Osteoblast (primary cell): ENCODE data around the gene BANP. TPM values are rescaled to one million over a fixed set of nuclear protein-coding genes. Genes with fewer than 3 reads are reported as not detected.
A peak's percentile ranks its signal among the peaks of the same experiment; 100 is the strongest.

Source experiments
- DNase-seq: peaks from one replicate; pipeline ENCODE4 v3.0.0; 2011; ENCODE audit warnings: low spot score, mixed read lengths; ENCODE audit not compliant: insufficient read length; ENCODE audit errors: missing footprints
- H2AFZ ChIP-seq: 2 replicates; pipeline ENCODE4 v1.6.0; 2011; ENCODE audit warnings: mild to moderate bottlenecking, low read length
- H3K27ac ChIP-seq: 2 replicates; pipeline ENCODE4 v1.5.1; 2011; ENCODE audit warnings: mild to moderate bottlenecking, low read depth, low read length, moderate library complexity
- H3K27me3 ChIP-seq: 2 replicates; pipeline ENCODE4 v1.6.0; 2012; ENCODE audit warnings: mild to moderate bottlenecking, control low read depth, inconsistent platforms, low read length, moderate library complexity; ENCODE audit not compliant: insufficient read depth
- H3K36me3 ChIP-seq: 2 replicates; pipeline ENCODE4 v1.5.1; 2011; ENCODE audit warnings: mild to moderate bottlenecking, low read length, control low read depth, moderate library complexity; ENCODE audit not compliant: insufficient read depth
- H3K4me1 ChIP-seq: 2 replicates; pipeline ENCODE4 v1.5.1; 2011; ENCODE audit warnings: mild to moderate bottlenecking, low read length, control low read depth, moderate library complexity; ENCODE audit not compliant: insufficient read depth
- H3K4me2 ChIP-seq: 2 replicates; pipeline ENCODE4 v1.6.0; 2011; ENCODE audit warnings: mild to moderate bottlenecking, low read length; ENCODE audit not compliant: insufficient read depth
- H3K4me3 ChIP-seq: fragments of 200-600 bp; sonication (generic); 3 replicates; pipeline ENCODE4 v1.5.1; 2012; ENCODE audit warnings: mild to moderate bottlenecking, low read length, inconsistent platforms; ENCODE audit not compliant: insufficient read depth
- H3K79me2 ChIP-seq: 2 replicates; pipeline ENCODE4 v1.6.0; 2012; ENCODE audit warnings: mild to moderate bottlenecking, low read length, control low read depth, inconsistent platforms; ENCODE audit not compliant: insufficient read depth
- H3K9me3 ChIP-seq: 2 replicates; pipeline ENCODE4 v1.5.1; 2011; ENCODE audit warnings: low read depth, low read length, control low read depth
- H4K20me1 ChIP-seq: 2 replicates; pipeline ENCODE4 v1.6.0; 2012; ENCODE audit warnings: mild to moderate bottlenecking, low read length, control low read depth; ENCODE audit not compliant: insufficient read depth
- CTCF ChIP-seq: IDR thresholded peaks from 2 replicates; pipeline ENCODE4 v1.5.1; 2011; ENCODE audit warnings: mild to moderate bottlenecking, low read depth, low read length, moderate library complexity; ENCODE audit errors: extremely low read depth
- total RNA-seq: library from RNA; depleted of rRNA; stranded (reverse); fragments of >200 nt; gene quantifications from 2 replicates; pipeline ENCODE4 v1.2.3, GENCODE V29; 2012

BANP gene
- total RNA-seq, 1 donor = 23.5 TPM

GRCh38 chr16:88083582-88083981 lies 132.3 kb downstream of the BANP start:
- peaks cover 16% of the 10 kb centered on the region for H3K27me3 ChIP-seq
- no peaks in the 10 kb centered on the region for H4K20me1 ChIP-seq
- H2AFZ ChIP-seq = no peak overlapping the region
- no peak overlapping the region for H3K4me2 ChIP-seq
- no peak for TF ChIP-seq CTCF
- no peaks in the 10 kb centered on the region for H3K36me3 ChIP-seq
- no peaks in the 10 kb centered on the region for H3K9me3 ChIP-seq
- peak; percentile 10 for DNase-seq
- no peaks in the 10 kb centered on the region for H3K79me2 ChIP-seq
- H3K27ac ChIP-seq = no peak overlapping the region
- peaks cover 5% of the 10 kb centered on the region for H3K4me1 ChIP-seq
- no peak overlapping the region for H3K4me3 ChIP-seq

- Histone ChIP-seq H3K79me2 (no peaks in the 10 kb centered on the region), H3K27ac (no peak overlapping the region), H4K20me1 (no peaks in the 10 kb centered on the region), H3K4me2 (no peak overlapping the region), H3K27me3 (peaks cover 29% of the 10 kb centered on the region), H3K4me1 (peaks cover 5% of the 10 kb centered on the region), H3K9me3 (no peaks in the 10 kb centered on the region), H2AFZ (no peak overlapping the region), H3K36me3 (no peaks in the 10 kb centered on the region), H3K4me3 (no peak overlapping the region)
- no peak for TF ChIP-seq CTCF
- peak; percentile 96 for DNase-seq
Observed at GRCh38 chr16:88084881-88085280, 133.6 kb downstream of the BANP start.

GRCh38 chr16:88086571-88087516 lies 135.6 kb downstream of the BANP start:
- Histone ChIP-seq H3K79me2 (no peaks in the 10 kb centered on the region), H4K20me1 (no peaks in the 10 kb centered on the region), H3K36me3 (no peaks in the 10 kb centered on the region), H2AFZ (no peak overlapping the region), H3K27me3 (peaks cover 32% of the 10 kb centered on the region), H3K4me3 (no peak overlapping the region), H3K4me2 (no peak overlapping the region), H3K27ac (no peak overlapping the region), H3K4me1 (peaks cover 5% of the 10 kb centered on the region), H3K9me3 (no peaks in the 10 kb centered on the region)
- no peak for TF ChIP-seq CTCF
- DNase-seq = peak; percentile 60

- Histone ChIP-seq H3K4me3 (no peak overlapping the region), H2AFZ (no peak overlapping the region), H3K36me3 (no peaks in the 10 kb centered on the region), H4K20me1 (no peaks in the 10 kb centered on the region), H3K9me3 (no peaks in the 10 kb centered on the region), H3K27me3 (peaks cover 32% of the 10 kb centered on the region), H3K4me1 (peaks cover 5% of the 10 kb centered on the region), H3K4me2 (no peak overlapping the region), H3K79me2 (no peaks in the 10 kb centered on the region), H3K27ac (no peak overlapping the region)
- TF ChIP-seq CTCF = no peak
- peak; percentile 80 for DNase-seq
Observed at GRCh38 chr16:88087517-88087877, 136.3 kb downstream of the BANP start.
